ENCODE measurements around the gene PCDHGA7. TPM values are rescaled to one million over a fixed set of nuclear protein-coding genes. Genes with fewer than 3 reads are reported as not detected.

PCDHGA7 gene
- total RNA-seq: 1 to 10 TPM in 1 of 2 donors, under 1 TPM in 1; 0.67 to 1.0 TPM

GRCh38 chr5:141382469-141383294 is at the start of gene PCDHGA7:
PCDHGA7 (plus strand) TSS chr5:141382742; CDS start chr5:141382900, 158 bp downstream.

GRCh38 chr5:141338538-141339306 is 43.8 kb upstream of the PCDHGA7 start, which contains the start of gene PCDHGA2:
PCDHGA2 (plus strand) TSS chr5:141338760.

GRCh38 chr5:141343242-141343952 is 39.1 kb upstream of the PCDHGA7 start, which contains the start of gene PCDHGA3:
PCDHGA3 (plus strand) TSS chr5:141343829; CDS start chr5:141344034, 205 bp downstream.

GRCh38 chr5:141349917-141350619 is 32.5 kb upstream of the PCDHGA7 start, which contains the start of gene PCDHGB1:
PCDHGB1 (plus strand) TSS chr5:141350099; CDS start chr5:141350261, 162 bp downstream.

GRCh38 chr5:141354900-141355469 is 27.6 kb upstream of the PCDHGA7 start, which contains the start of gene PCDHGA4:
PCDHGA4 (plus strand) TSS chr5:141355021; CDS start chr5:141355108, 87 bp downstream.

GRCh38 chr5:141359790-141360426 is 22.6 kb upstream of the PCDHGA7 start, which contains the start of gene PCDHGB2:
PCDHGB2 (plus strand) TSS chr5:141359994; CDS start chr5:141360136, 142 bp downstream.

GRCh38 chr5:141363952-141364660 is 18.4 kb upstream of the PCDHGA7 start, which contains the start of gene PCDHGA5:
PCDHGA5 (plus strand) TSS chr5:141364162; CDS start chr5:141364331, 169 bp downstream.

GRCh38 chr5:141369994-141370848 is 12.3 kb upstream of the PCDHGA7 start, which contains the start of gene PCDHGB3:
PCDHGB3 (plus strand) TSS chr5:141370242; CDS start chr5:141370395, 153 bp downstream.

GRCh38 chr5:141373673-141374317 is 8.7 kb upstream of the PCDHGA7 start, which contains the start of gene PCDHGA6:
PCDHGA6 (plus strand) TSS chr5:141373891; CDS start chr5:141374084, 193 bp downstream.

GRCh38 chr5:141387557-141388311 is 5.2 kb downstream of the PCDHGA7 start, which contains the start of gene PCDHGB4:
PCDHGB4 (plus strand) TSS chr5:141387698; CDS start chr5:141387885, 187 bp downstream.

GRCh38 chr5:141392429-141393198 is 10.1 kb downstream of the PCDHGA7 start, which contains the start of gene PCDHGA8:
PCDHGA8 (plus strand) TSS chr5:141392633; CDS start chr5:141392814, 181 bp downstream.

GRCh38 chr5:141397756-141398551 is 15.4 kb downstream of the PCDHGA7 start, which contains the start of gene PCDHGB5:
PCDHGB5 (plus strand) TSS chr5:141397947; CDS start chr5:141398128, 181 bp downstream.

GRCh38 chr5:141402553-141403243 is 20.2 kb downstream of the PCDHGA7 start, which contains the start of gene PCDHGA9:
PCDHGA9 (plus strand) TSS chr5:141402778; CDS start chr5:141402953, 175 bp downstream.

GRCh38 chr5:141407790-141408505 is 25.4 kb downstream of the PCDHGA7 start, which contains the start of gene PCDHGB6:
PCDHGB6 (plus strand) TSS chr5:141408021; CDS start chr5:141408203, 182 bp downstream.

Measured in melanocyte of skin (primary cell).